Measurements from ENCODE around the gene TMEM92.
"Not testable (repeated sequence)": the region's sequence is repeated elsewhere in the genome, so short reads cannot be mapped to it uniquely, and the experiment has no call there.

The TMEM92 gene

GRCh38 chr17:50262001-50262794 lies 12.1 kb upstream of the TMEM92 start:
- no peak for DNase-seq

DNA sequence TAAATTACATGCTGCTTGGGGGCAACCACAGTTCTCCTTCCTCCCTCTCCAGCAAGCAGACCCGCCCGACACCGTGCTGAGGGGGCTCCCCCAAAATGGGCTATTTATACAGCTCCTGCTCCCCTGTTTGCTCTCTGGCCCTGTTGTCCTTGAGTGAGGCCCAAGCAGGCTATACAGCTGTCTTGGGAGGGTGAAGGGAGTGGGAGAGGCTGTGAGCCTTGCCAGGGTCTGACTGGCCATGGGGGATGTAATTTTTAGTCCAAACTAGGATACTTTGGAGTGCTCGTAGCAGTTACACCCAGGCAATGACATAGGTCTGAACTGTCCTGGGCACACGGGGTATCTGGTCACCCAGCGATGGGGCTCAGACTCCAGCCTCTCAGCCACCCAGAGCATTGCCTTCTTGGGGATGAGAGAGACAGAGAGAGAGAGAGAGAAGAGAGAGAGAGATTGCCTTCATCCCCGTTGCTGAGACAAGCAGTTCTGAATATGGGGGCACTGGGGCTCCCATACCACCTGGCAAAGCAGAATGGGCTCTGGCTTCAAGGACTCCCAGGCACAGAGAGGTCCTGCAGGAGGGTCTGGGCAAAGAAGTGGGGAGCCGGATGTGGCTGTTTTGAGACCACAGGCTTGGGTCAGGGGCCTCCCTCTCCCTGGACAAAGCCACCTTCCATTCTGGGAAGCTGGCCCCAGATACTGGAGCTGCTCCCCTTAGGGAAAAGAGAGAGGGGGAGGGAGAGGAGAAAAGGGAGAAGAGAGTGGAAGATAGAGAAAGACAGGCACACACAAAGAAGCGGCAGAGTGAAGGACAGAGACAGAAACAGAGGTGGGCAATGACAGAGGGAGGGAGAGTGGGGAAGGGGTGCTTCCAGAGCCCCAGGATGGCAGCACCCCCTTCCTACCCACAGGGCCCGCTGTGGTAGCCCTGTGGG lies 10.7 kb upstream of the TMEM92 start:
- DNase-seq, result no peak

DNA sequence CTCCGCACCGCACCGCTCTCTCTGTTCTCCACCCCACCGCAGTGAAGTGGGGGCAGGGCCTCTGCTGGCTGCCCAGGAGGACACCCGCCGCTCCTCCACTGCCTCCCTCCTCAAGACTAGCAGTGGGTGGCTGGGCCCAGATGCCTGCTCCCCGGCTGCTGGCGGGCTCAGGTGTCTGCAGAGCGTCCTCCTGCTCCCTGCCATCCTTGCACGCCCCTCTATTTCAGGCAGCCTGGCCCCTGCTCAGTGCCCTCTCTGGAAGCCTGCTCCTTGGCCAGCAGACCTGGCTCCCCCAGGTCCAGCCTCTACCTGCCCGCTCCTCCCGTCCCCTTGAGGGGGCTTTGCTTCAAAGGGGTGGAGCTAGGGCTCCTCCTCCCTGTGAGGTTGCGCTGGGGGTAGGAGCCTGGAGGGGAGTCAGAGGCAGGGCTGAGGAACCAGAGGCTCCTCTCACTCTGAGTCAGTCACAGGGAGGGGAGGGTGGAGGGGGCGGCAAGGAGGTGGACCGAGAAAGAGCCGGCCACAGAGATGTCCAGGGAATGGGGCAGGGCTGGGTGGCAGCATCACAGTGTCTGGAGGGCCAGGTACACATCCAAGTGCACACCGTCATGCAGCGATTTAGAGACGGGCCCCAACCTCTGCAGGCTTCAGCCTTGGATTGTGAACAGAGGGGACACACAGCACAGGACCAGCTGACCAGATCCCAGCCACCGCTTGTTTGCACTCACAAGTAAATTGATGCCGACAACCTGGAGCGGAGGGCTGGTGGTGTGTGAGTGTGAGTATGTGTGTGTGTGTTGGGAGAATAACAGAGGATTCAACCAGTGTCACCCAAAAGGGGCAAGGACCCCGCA lies 9.8 kb upstream of the TMEM92 start:
- DNase-seq, result no peak

- DNase-seq, result no peak
Observed at GRCh38 chr17:50265212-50265611, 9.1 kb upstream of the TMEM92 start.

DNA sequence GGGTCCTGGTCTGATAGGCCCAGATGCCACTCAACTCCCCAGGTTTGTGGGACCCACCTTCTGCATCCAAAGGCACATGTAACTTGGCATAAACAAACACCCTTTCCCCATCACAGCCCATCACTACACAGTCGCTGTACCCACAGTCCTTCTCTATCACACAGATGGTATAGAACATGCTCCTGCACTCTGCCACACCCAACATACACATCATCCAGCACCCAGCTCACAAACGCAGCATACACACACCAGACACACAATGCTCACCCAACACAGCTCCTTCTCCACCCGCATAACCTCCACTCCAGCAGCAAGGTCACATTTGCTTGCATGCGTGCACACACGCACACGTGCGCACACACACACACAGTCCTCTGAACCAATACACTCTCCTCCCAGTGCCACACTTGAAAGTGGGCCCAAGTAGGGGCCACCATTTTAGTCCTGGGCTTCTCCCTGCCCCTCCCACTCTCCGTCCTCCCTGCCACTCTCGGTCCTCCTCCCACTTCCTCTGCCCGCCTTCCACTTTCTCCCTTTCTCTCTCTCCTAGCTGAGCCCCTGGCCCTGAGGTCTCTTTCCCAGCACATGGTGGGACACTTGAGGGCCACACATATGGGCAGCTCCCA lies 8.5 kb upstream of the TMEM92 start:
- DNase-seq, result no peak

DNA sequence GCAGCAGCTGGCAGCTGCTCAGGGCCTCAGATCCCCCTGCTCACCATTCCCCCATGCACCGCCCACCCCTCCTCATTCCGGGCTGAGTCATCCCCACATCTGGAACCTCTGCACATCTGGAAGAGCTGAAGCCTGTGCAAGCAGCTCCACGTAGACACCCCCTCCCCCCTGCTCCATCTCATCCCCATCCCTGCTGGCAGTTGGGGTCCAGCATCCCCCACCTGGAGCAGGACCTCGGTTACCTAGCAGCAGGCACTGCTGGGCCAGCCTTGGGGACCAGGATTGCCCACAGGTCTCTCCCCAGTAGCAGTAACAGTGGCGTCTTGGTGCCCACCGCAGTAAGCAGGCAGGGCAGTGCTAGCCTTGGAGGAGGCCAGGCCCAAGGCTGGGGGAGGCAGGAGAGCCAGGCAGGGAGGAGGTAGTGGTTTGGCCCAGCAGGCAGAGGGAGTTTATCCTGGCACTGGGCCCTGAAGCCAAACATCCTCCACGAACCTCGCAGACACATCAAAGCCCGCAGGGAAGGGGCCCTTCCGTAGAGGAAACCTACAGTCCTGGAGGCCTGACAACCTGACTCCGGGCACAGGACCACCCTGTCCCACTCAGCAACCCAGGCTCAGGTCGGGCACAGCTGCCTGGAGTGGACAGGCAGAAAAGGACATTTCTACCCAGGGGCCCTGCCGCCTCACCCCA lies 7.7 kb upstream of the TMEM92 start:
- DNase-seq, result no peak

DNA sequence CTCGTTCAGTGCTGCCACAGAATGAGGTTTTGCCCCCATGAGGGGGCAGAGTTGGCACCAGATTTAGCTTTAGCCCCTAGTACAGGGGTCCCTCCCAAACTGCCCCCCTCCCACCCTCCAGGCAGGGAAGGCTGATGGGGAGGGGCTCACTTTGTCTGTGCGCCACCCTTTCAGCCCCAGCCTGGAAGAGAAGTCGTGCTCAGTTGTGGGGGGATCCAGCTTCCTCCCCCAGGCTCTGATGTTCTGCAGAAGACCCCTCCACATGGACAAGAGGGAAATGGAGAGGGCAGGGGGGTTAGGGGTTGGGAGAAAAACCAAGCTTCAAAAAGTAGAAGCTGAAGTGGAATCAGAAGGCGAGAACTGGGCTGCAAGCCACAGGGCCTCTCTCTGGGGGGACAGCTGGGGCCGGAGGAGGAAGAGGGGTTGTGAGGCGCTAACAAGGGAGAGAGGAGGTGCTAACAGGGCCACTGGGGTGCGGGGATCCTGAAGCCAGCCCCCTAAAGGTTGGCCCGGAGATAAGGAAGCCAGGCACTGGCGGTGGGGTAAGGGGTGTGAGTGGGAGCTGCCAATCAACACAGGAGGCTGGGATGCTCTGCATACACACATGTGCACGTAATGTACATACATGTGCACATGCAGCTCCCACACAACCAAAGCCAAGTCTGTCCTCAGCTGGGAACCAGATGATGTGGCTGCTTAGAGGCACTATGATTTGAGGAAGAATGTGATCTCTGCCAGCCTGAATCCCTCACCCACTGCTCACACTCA lies 7.0 kb upstream of the TMEM92 start:
- DNase-seq, result no peak

- DNase-seq, result no peak
Observed at GRCh38 chr17:50268026-50268425, 6.2 kb upstream of the TMEM92 start.

DNA sequence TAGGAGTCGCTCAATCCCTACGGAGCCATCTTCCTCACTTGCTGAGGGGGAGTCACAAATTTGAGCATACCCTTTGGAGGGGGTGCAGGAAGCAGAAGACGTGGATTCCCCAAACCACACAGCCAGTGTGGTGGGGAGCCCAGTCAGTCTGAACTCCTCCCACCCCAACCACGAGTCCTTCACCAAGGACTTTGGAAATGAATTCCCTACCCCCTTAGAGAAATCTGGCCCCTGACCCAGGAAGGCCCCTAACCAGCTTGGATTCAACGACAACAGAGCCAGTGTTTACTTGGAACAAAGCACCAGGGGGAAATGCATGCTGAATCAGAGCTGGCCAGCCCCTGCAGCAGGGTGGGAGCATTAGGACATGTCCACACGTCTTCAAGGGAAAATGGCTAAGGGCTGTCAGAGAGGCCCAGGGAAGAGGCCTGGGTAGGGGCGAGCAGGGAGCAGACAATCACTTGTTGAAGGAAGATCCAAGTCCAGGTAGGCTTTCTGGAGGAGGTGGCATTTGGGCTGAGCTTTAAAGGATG lies 5.5 kb upstream of the TMEM92 start:
- DNase-seq, result no peak

DNA sequence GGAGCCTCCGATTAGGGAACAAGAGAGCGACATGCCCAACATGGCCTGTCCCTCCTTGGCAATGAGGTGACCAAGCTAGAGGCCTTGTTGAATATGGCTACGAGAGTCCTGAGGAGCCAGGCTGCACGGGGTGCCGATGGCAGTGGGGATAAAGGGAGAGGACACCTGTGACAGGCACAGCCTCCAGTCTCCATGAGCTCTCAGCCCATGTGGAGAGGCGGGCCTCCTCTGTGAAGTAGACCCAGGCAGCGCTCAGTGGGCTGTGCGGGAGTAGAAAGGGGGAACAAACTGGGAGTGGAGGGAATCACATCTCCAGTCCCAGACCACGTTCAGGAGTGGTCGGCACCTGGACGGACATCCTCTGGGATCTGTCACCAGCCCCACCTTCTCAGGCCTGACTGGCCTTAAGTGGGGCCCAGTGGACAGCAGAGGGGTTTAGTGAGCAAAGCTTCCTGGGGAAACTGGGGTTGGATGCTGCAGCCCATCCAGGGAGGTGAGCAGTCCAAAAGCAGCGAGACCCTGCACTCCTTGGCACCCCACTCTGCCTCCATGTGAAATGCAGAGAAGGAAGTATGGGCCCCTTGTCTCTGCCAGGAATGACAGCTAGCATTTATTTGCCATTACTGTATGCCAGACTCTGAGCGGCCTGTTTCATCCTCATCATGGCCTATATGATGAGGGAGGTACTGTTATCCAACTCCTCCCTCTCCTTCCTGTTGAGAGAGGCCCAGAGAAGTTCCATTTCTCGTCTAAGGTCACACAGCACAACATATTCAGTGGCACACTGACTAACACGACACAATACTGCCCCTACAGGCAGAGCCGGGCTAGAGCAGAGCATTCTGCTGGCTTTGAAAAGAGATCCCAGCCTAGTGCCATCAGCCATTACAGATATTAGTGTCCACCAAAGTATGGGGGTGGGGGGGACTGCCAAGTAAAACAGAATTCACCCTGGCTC lies 4.5 kb upstream of the TMEM92 start:
- DNase-seq, result peak; percentile 54

DNA sequence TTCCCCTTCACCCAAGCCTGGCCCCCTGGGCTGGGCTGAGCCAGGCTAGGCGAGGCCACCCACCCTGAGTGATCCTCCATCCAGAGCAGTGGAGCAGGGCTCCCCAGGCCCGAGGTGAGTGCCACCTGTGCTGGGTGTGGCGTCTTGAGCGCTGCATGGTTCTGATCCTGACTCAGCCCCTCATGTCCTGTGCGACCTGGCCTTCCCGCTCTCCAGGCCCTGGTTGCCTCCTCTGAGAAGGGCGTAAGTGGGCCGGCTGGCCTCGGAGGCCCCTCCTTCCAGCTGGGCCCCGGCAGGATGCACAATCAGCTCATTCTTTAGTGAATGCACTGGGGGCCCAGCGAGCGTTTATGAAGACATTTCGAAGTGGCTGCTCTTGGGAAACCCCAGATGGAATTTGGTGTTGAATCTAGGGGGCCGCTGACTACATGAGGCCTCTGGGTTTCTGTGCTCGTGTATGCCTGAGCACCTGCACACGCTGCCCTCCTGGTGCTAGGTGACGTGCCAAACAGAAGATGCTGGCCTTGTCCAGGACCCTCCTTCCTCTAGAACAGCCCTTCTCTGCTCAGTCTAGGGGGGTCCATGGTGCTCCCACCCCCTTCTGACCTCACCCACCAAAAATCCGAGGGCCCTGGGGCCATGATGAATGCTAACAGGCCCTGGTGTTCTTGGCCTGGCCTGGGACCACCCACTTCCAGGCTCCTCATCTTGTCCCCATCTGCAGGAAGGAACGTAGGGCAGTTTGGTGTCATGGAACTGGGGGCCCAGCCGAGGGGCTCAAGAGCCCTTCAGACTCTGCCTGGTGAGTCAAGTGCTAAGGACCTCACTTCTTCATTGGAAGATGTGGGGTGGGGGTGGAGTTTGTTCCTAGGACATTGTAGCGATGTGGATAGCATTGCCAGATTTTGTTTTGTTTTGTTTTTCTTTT lies 3.6 kb upstream of the TMEM92 start:
- DNase-seq, result no peak

DNA sequence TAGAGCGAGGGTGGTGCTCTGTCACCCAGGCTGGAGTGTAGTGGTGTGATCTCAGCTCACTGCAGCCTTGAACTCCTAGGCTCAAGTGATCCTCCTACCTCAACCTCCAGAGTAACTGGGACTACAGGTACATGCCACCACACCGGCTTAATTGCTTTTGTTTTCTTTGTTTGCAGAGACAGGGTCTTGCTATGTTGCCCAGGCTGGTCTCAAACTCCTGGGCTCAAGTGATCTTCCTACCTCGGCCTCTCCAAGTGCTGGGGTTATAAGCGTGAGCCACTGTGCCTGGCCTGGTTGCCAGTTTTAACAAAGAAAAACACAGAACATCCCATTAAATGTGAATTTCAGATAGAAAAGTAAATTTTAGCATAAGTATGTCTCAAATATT lies 2.9 kb upstream of the TMEM92 start:
- not testable (repeated sequence) for DNase-seq

DNA sequence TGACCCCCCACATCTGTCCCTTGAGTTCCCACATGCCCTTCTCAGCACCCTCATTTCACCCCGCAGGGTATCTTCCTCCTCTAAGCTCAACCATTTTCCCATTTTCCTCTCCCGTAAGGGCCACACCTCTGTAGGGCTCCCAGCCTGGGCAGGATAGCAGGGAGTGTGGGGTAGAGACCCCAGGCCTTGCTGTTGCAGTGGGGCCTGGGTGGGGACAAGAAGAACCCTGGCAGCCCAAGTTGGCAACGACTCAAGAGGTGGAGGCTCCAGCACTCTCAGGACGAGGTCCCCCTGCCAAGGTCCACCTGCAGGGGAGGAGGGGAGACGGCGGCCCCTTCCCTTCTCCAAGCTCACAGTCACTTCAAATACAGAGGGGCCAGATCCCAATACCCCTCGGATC lies 2.0 kb upstream of the TMEM92 start:
- no peak for DNase-seq

DNA sequence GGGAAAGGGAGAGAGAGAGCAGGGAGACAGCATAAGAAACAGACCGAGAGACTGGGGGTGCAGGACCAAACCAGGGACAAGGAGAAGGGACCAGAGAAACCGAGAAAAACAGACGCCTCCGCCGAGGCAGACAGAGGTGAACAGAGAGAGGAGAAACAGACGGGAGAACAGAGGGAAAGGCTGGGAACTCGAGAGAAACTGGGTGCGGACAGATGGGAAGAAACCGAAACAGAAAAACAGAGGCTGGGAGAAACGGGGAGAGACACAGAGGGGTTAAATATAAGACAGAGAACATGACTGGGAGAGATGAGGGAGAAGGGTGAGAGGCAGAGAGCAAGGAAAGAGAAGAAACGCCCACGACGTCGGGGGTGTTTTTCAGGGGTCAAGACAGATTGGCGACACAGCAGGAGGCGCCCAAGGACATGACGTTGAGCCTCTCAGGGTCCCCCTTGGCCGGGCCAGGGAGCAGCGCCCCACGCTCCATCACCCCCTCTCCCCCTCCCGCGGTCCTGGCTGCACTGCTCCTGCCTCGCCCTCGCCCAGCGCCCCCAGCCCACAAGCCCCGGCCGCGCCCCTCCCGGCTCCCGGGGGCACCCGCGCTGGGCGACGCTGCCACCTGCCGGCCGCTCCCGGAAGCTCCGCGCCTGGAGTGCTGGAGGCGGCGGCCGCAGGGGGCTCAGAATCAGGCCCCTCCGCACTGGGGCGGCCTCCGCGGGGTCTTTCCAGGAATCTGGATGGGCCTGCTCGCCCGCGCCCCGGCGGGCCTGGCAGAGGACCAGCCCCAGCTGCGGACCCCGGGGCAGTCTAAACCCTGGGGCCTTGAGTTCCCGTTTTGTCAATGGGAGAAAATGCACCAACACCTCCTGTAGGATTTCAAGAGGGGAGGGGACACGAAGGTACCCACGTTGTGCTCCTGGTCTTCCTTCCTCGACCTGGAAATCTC lies 1.3 kb upstream of the TMEM92 start:
- peak; percentile 51 for DNase-seq

- no peak for DNase-seq
Observed at GRCh38 chr17:50273654-50274040, 619 bp upstream of the TMEM92 start.

DNA sequence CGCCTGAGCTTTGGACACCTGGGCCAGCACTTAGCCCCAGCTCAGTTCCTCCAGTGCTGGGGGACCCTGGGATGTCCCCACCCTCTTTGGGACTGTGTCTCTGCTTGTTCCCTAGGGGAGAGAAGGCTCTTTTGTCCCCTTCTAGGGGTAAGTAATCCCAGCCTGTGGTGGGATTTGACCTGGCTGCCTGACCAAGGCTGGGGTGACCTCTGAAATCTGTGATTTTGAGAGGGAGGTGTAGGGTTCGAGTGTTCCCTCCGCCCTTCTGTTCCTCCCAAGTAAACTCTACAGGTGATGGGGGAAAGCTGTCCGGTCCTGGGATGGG lies 593 bp downstream of the TMEM92 start:
- DNase-seq, result no peak

- DNase-seq, result no peak
Observed at GRCh38 chr17:50275279-50275678, 1.0 kb downstream of the TMEM92 start.

All from activated CD4-positive, alpha-beta T cell treated with anti-CD3 and anti-CD28 coated beads, Interleukin-2, amount 50 U/mL, for 1 hour (primary cell).